GM11168 (cell line): ENCODE measurements around the gene SIPA1L3.

Experiments used
- in situ Hi-C: fragments of 300-500 bp; cut with MboI; formaldehyde crosslinking; loops from one replicate; pipeline ENCODE4 v1.12.0; 2022; ENCODE audit warnings: low sequenced_read_pairs; ENCODE audit not compliant: unreplicated experiment

The SIPA1L3 gene

DNA sequence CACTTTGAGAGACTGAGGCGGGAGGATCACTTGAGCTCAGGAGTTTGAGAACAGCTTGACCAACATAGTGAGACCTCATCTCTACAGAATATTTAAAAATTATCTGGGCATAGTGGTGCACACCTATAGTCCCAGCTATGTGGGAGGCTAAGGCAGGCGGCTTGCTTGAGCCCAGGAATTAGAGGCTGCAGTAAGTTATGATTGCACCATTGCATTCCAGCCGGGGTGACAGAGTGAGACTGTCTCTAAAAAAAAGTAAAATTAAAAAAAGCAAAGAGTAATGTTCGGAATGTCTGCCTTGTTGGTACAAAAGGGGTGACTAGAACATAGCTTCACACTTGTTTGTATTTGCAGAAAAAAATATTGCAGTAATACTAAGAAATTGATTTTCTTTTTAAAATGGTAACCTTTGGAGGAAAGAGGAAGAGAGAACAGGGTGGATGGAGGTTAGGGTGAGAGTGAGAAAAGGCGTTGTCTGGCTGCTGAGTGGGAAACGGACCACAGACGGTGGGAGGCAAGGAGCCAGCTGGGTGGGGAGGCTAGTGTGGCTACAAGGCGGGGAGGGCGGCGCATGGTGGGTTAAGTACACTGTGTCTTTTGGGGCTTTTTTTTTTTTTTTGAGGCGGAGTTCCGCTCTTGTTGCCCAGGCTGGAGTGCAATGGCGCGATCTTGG, 339.0 kb downstream of the SIPA1L3 start:
- in situ Hi-C loops: loop anchor here (25.0 kb wide), 1 partner anchor 359 kb away; no protein-coding TSS in a partner anchor

DNA sequence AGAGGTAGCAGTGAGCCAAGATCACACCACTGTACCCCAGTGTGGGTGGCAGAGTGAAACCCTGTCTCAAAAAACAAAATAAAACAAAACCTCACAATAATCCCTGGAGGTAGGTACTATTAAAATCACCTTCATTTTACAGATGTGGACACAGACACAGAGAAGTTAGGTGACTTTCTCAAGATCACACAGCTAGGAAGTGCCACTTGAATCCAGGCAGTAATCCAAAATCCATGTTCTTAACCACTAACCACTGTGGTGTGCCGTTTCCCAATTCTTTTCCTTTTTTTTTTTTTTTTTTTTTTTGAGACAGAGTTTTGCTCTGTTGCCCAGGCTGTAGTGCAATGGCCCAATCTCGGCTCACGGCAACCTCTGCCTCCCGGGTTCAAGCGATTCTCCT, 340.1 kb downstream of the SIPA1L3 start:
- in situ Hi-C loops: loop anchor here (25.0 kb wide), 1 partner anchor 360 kb away; no protein-coding TSS in a partner anchor

DNA sequence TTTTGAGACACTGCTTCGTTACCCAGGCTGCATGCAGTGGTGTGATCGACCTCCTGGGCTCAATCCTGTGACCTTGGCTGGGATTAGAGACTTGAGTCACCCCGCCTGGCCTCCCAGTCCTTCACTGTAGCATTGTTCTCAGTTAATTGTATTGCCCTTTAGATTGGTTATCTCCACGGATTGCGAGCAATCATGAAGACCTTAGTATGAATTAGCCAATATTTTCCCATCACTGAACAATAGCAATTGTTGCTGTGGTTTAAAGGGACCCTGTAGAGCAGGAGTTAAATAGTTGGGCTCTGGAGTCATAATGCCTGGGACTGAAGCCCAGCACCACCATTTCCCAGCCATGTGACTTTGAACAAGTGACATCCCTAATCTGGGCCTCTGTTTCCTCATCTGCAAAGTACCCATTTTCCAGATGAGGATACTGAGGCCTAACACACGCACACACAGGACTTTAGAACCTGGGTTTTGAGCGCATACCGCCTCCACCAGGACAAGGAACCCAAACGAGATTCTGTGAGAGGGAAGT, 340.8 kb downstream of the SIPA1L3 start:
- in situ Hi-C loops: loop anchor here (25.0 kb wide), 1 partner anchor 360 kb away; no protein-coding TSS in a partner anchor

DNA sequence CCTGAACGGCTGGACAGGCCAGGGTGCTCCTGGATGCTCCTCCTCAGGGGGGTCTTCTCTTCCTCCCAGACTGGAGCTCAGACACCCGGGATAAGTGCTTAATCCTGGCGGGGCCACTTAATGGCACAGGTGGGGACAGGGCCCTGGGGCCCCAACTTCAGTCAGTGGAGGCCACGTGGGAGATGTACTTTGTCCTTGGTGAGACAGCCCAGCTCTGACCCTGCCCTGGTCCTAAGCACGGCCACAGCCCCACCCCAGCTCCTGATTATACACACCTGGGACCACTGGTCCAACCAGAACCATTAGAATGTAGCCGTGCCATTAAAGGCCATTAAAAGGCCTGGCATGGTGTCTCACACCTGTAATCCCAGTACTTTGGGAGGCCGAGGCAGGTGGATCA, 341.4 kb downstream of the SIPA1L3 start:
- in situ Hi-C loops: loop anchor here (25.0 kb wide), 1 partner anchor 361 kb away; no protein-coding TSS in a partner anchor

DNA sequence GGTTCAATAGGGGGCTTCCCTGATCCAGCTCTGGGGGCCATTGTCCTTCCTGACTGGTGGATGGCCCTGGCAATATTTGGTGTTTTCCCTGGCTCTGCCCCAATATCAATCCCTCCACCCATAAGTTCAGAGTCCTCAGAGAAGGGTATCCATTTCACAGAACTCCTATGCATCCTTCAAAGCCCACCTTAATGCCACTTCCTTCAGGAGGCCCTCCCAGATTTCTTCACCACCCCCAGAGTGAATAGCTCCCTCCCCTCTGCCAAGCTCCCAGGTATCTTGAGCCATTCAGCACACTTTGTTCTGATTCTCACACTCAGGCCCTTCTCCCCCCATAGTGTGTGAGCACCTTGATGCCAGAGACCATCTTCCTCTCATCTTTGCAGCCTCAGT, 343.4 kb downstream of the SIPA1L3 start:
- in situ Hi-C loops: no loop called here

DNA sequence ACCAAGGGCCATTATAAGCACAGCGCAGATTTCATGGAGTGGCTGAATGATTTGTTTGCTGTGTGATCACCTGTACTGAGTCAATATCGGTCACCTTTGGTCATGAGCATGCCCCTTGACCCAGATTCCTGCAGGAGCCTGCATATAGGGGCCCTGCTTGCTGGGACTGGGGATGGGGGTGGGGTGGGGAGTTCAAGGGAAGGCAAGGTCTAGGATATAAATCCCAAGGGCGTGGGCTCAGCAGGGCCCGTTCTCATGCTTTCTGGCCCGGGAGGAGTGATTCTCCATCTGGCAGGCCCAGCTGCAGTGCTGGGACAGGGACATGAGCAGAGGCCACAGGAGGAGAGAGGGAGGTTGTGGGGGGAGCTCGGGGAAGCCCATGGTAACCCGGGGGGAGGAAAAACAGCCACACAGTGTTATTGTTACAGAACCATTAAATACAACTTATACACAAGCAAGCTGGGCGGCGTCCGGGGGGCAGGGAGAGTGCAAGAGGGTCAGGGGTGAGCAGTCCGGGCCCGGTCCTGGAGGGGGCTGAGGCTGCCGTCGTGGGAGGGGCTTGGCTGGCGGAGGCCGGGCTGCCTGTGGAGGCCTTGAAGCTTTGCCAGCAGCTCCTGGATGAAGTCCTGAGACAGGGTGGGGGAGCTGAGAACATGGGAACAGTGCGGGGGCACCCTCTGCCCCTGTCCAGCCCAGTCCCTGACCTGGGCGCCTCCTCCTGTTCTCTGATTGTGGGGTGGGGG, 344.0 kb downstream of the SIPA1L3 start:
- in situ Hi-C loops: no loop called here

DNA sequence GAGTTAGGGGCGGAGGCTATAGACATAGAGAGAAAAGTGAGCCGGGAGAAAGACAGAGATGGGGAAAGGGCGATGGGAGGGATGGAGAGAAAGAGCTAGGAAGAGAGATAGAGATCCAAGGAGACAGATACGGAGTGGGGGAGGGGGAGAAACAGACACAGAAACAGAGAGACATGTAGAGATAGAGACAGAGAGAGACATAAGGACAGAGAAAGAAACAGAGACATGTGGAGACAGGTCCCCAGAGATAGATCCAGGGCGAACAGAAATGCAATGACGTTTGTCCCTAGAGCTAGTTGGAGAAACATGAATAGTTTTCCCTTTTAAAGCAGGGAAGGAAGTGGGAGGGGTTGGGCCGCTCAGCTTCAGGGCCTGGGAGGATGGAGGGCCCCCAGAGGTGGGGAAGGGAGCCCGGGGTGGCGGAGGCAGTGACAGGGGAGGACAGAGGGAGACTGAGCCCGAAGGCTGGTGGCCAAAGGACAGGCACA, 344.6 kb downstream of the SIPA1L3 start:
- in situ Hi-C loops: no loop called here

DNA sequence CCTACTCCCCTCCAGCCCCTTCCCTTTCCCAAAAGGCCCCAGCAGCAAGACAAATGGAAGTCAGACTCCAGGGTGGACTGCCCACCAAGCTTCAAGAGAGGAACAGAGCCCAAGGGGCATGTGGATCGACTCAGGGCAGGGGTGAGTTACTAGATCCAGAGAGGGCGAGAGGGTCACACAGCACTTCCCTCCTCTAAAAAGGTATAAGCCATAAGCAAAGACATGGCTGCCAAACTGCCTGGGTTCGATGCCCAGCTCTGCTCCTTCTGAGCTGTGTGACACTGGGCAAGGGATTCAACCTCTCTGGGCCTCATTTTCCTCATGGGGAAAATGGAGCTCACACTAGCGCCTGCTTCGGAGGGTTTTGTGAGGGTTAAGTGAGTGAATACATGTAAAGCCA, 345.4 kb downstream of the SIPA1L3 start:
- in situ Hi-C loops: no loop called here

DNA sequence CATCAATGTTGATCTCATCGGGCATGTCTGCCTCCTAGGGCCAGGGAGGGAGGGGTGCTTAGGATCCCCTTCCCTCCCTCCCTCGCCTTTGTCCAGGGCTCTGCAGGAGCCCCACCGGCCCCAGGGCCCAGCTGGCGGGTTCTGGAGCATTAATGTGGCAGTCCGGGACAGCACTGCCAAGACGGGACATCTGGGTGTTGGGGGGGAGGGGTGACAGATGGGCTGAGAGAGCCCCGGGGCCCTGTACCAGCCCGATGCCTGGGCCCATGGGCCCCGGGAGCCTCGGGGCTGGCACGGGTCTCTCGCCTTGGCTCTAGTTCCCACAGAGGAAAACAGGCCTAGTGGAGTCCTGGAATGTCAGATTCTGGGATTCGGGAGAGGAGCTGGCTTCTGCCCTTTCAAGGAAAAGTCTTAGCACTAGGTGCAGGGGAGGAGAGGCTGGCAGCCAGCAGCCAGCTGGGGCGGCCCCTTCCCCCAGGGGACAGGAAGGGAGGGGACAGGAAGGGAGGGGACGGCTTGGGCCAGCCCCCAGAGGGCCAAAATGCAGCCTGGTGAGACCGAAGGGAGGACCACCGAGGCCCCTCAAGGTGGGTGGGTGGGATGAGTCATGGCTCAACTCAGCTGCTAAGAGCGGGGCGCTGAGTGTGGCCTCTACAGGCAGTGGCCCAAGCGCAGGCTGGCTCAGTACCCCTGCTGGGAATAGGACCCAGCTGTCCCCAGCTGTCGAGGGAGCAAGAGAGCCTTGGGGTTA, 346.1 kb downstream of the SIPA1L3 start:
- in situ Hi-C loops: no loop called here

DNA sequence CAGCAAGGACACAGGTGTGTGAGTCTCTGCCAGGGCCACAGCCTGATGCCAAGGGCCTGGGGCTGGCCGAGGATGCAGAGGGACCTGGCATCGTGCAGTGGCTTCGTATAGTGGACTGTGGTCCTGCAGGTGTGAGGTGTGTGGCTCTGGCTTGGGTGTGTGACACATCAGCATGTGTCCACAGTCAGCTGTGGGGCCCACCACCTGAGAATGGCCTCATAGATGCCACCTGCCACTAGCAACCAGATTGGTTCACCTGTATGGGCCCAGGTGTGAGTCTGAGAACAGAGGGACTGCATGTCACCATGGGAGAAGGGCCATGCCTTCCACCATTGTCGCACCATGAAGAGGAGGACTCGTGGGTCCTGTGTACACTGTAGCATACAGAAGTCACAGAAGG, 346.8 kb downstream of the SIPA1L3 start:
- in situ Hi-C loops: no loop called here

DNA sequence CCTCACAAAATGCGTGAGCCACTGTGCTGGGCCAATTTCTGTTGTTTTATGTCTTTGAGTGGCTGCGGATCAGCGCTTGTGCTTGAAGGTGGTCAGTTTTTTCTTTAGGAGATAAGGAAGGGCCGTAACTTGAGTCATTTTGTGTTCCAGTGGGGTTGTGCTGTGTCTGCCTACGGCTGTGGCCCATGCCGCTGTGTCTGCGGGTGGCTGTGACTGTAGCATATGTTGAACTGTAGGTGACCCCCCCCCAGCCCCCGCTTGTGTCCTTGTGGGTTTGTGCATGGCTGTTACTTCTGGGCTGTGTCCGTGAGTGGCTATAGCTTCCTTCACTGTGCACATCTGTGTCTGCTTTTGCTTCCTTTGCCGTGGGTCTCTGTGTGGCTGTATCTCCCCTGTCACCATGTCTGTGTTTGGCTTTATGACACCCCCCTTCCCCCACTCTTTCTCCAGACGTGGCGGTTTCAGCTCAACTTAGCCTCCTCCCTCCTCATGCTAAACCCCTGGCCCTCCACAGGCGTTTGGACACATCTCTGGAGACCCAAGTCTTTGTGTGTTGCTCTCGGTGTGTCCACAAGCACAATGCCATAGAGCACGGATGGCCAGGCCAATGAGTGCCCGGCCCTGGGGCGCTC, 348.5 kb downstream of the SIPA1L3 start:
- in situ Hi-C loops: no loop called here
